ENCODE measurements around the gene THSD4.

Gene THSD4

GRCh38 chr15:71112429-71112828 is 2.8 kb upstream of the THSD4 start:
- H2AFZ ChIP-seq (ENCODE audit: low read depth), result no peak overlapping the region
- H3K4me3 ChIP-seq (IDR thresholded peaks at IDR 0.05; ENCODE audit: insufficient read depth, low read depth, low read length), result no peak overlapping the region
- no peak overlapping the region for H3K4me2 ChIP-seq
- no peak overlapping the region for H3K27ac ChIP-seq
- no peaks in the 10 kb centered on the region; the same call in 1 of the 2 replicates for H3K27me3 ChIP-seq (ENCODE audit: insufficient read depth, low read depth)
- no peaks in the 10 kb centered on the region for H3K79me2 ChIP-seq (ENCODE audit: insufficient read depth, low read depth)
- H4K20me1 ChIP-seq (ENCODE audit: insufficient read depth), result no peaks in the 10 kb centered on the region
- no peaks in the 10 kb centered on the region for H3K4me1 ChIP-seq (ENCODE audit: low read depth, poor library complexity, severe bottlenecking)
- H3K36me3 ChIP-seq (ENCODE audit: insufficient read depth), result no peaks in the 10 kb centered on the region
- no peak overlapping the region for H3K9ac ChIP-seq
- no peak for TF ChIP-seq CTCF (conservative IDR thresholded peaks at IDR 0.05; ENCODE audit: low read depth, low read length)

GRCh38 chr15:71114066-71114680 is 1.1 kb upstream of the THSD4 start:
- Histone ChIP-seq H4K20me1 (ENCODE audit: insufficient read depth) (no peaks in the 10 kb centered on the region), H3K27ac (no peak overlapping the region), H3K4me3 (IDR thresholded peaks at IDR 0.05; ENCODE audit: insufficient read depth, low read depth, low read length) (no peak overlapping the region), H3K36me3 (ENCODE audit: insufficient read depth) (no peaks in the 10 kb centered on the region), H3K4me2 (no peak overlapping the region), H3K27me3 (ENCODE audit: insufficient read depth, low read depth) (no peaks in the 10 kb centered on the region; the same call in 1 of the 2 replicates), H3K4me1 (ENCODE audit: low read depth, poor library complexity, severe bottlenecking) (no peaks in the 10 kb centered on the region), H3K9ac (no peak overlapping the region), H2AFZ (ENCODE audit: low read depth) (no peak overlapping the region), H3K79me2 (ENCODE audit: insufficient read depth, low read depth) (no peaks in the 10 kb centered on the region)
- TF ChIP-seq CTCF (conservative IDR thresholded peaks at IDR 0.05; ENCODE audit: low read depth, low read length), result no peak

GRCh38 chr15:71115567-71116351 is 488 bp downstream of the THSD4 start:
- Histone ChIP-seq H3K4me2 (peak overlapping the region; percentile 51), H3K4me1 (ENCODE audit: low read depth, poor library complexity, severe bottlenecking) (no peaks in the 10 kb centered on the region), H4K20me1 (ENCODE audit: insufficient read depth) (no peaks in the 10 kb centered on the region), H3K4me3 (IDR thresholded peaks at IDR 0.05; ENCODE audit: insufficient read depth, low read depth, low read length) (no peak overlapping the region), H2AFZ (ENCODE audit: low read depth) (peak overlapping the region; percentile 91), H3K27ac (no peak overlapping the region), H3K36me3 (ENCODE audit: insufficient read depth) (no peaks in the 10 kb centered on the region), H3K27me3 (ENCODE audit: insufficient read depth, low read depth) (no peaks in the 10 kb centered on the region; the same call in 1 of the 2 replicates), H3K9ac (peak overlapping the region; percentile 12; the same call in 1 of the 2 replicates), H3K79me2 (ENCODE audit: insufficient read depth, low read depth) (no peaks in the 10 kb centered on the region)
- no peak for TF ChIP-seq CTCF (conservative IDR thresholded peaks at IDR 0.05; ENCODE audit: low read depth, low read length)

GRCh38 chr15:71116366-71116765 is 1.1 kb downstream of the THSD4 start:
- Histone ChIP-seq H3K9ac (peak overlapping the region; percentile 12; the same call in 1 of the 2 replicates), H3K27me3 (ENCODE audit: insufficient read depth, low read depth) (no peaks in the 10 kb centered on the region; the same call in 1 of the 2 replicates), H3K4me1 (ENCODE audit: low read depth, poor library complexity, severe bottlenecking) (no peaks in the 10 kb centered on the region), H2AFZ (ENCODE audit: low read depth) (peak overlapping the region; percentile 91), H3K79me2 (ENCODE audit: insufficient read depth, low read depth) (no peaks in the 10 kb centered on the region), H3K4me3 (IDR thresholded peaks at IDR 0.05; ENCODE audit: insufficient read depth, low read depth, low read length) (no peak overlapping the region), H3K36me3 (ENCODE audit: insufficient read depth) (no peaks in the 10 kb centered on the region), H3K4me2 (peak overlapping the region; percentile 51), H3K27ac (no peak overlapping the region), H4K20me1 (ENCODE audit: insufficient read depth) (no peaks in the 10 kb centered on the region)
- TF ChIP-seq CTCF (conservative IDR thresholded peaks at IDR 0.05; ENCODE audit: low read depth, low read length), result no peak
